GM12878 (cell line): Measurements from ENCODE around the gene ARAP2. TPM values are rescaled to one million over a fixed set of nuclear protein-coding genes. Genes with fewer than 3 reads are reported as not detected.

Experiments
- ATAC-seq: fragments of 200-7000 bp; cut with Tn5 transposase; 3 replicates; pipeline ENCODE4 v1.9.1; 2020; ENCODE audit warnings: mild to moderate bottlenecking, moderate library complexity
- BruUV-seq: library from RNA; stranded (reverse); fragments of 400-500 nt; replicated peaks from 2 replicates; lab custom pipeline; 2021; lab: Mats Ljungman, UMichigan
- CTCF ChIA-PET: fragments of 300-600 bp; sonication (Branson Sonifier 250); formaldehyde crosslinking; extraction: SDS; loops from one replicate; lab custom pipeline; 2021; ENCODE audit warnings: inconsistent platforms; lab: Yijun Ruan, JAX
- POLR2A ChIA-PET: fragments of 350-600 bp; formaldehyde crosslinking; extraction: SDS; loops from one replicate; lab custom pipeline; 2021; ENCODE audit warnings: inconsistent platforms; lab: Charles Lee
- RAD21 ChIA-PET: fragments of 300-600 bp; sonication (Branson Sonifier 250); formaldehyde crosslinking; loops from one replicate; lab custom pipeline; 2023; ENCODE audit warnings: antibody characterized with exemption; ENCODE audit not compliant: unreplicated experiment; lab: Charles Lee
- SMC1A ChIA-PET: fragments of 300-600 bp; sonication (Branson Sonifier 250); formaldehyde crosslinking; loops from one replicate; lab custom pipeline; 2023; ENCODE audit not compliant: unreplicated experiment, uncharacterized antibody; lab: Charles Lee
- DNase-seq: peaks from one replicate; pipeline ENCODE4 v3.0.0-alpha.2; 2011; ENCODE audit warnings: low read depth, low spot score
- FAIRE-seq: peaks from 3 replicates; lab custom pipeline; 2011; peaks lifted over from hg19 to GRCh38; lab: Jason Lieb, UNC
- H2AFZ ChIP-seq: 2 replicates; pipeline ENCODE4 v1.6.0; 2011; ENCODE audit warnings: low read depth, low read length, control low read depth; ENCODE audit not compliant: control insufficient read depth
- H3K27ac ChIP-seq: 2 replicates; pipeline ENCODE4 v1.5.1; 2011; ENCODE audit warnings: control low read depth; ENCODE audit not compliant: control insufficient read depth, insufficient read depth
- H3K27me3 ChIP-seq, 2 experiments: replicated peaks in 1 of 2; 2 replicates each; pipeline versions ENCODE4 v1.6.0 to v1.6.1; 2011; ENCODE audit warnings: low read length in 1 of 2; ENCODE audit not compliant: control insufficient read depth in 2 of 2, insufficient read depth in 2 of 2
- H3K36me3 ChIP-seq, 2 experiments: 2 replicates each; pipeline ENCODE4 v1.5.1; 2011; ENCODE audit warnings: low read length in 1 of 2; ENCODE audit not compliant: control insufficient read depth in 2 of 2, insufficient read depth in 2 of 2
- H3K4me1 ChIP-seq: 2 replicates; pipeline ENCODE4 v1.6.1; 2011; ENCODE audit warnings: mild to moderate bottlenecking, low read length, moderate library complexity, mixed read lengths; ENCODE audit not compliant: control insufficient read depth, insufficient read depth
- H3K4me2 ChIP-seq: 2 replicates; pipeline ENCODE4 v1.6.0; 2011; ENCODE audit warnings: control low read depth; ENCODE audit not compliant: control insufficient read depth, insufficient read depth
- H3K4me3 ChIP-seq: fragments of 200-600 bp; sonication (generic); 2 replicates; pipeline ENCODE4 v1.5.1; 2016
- H3K79me2 ChIP-seq: 2 replicates; pipeline ENCODE4 v1.6.0; 2011; ENCODE audit warnings: low read length; ENCODE audit not compliant: control insufficient read depth, insufficient read depth
- H3K9ac ChIP-seq: 2 replicates; pipeline ENCODE4 v1.8.0; 2011; ENCODE audit warnings: low read length, control low read depth, mixed read lengths; ENCODE audit not compliant: control insufficient read depth, insufficient read depth
- H3K9me3 ChIP-seq: replicated peaks from 3 replicates; pipeline ENCODE4 v1.5.1; 2011; ENCODE audit warnings: mild to moderate bottlenecking, low read length; ENCODE audit not compliant: control insufficient read depth, insufficient read depth
- H4K20me1 ChIP-seq: 2 replicates; pipeline ENCODE4 v1.6.0; 2011; ENCODE audit not compliant: control insufficient read depth, insufficient read depth
- BCL11A ChIP-seq: IDR thresholded peaks from 2 replicates; pipeline ENCODE4 v1.6.1; 2011; ENCODE audit warnings: low read depth, low read length
- CBFB ChIP-seq: IDR thresholded peaks from 2 replicates; pipeline ENCODE4 v1.6.1; 2016; ENCODE audit warnings: antibody characterized with exemption, low read depth
- MYC ChIP-seq: IDR thresholded peaks from 2 replicates; pipeline ENCODE4 v1.6.1; 2011; ENCODE audit warnings: mild to moderate bottlenecking, low read length, moderate library complexity, inconsistent platforms; ENCODE audit not compliant: insufficient read depth, insufficient replicate concordance, insufficient read length, severe bottlenecking
- RCOR1 ChIP-seq: conservative IDR thresholded peaks from 2 replicates; pipeline ENCODE4 v1.6.1; 2012; ENCODE audit warnings: low read depth, low read length, improper control_type of control experiment
- SIN3A ChIP-seq: IDR thresholded peaks from 2 replicates; pipeline ENCODE4 v1.6.1; 2012; ENCODE audit warnings: low read depth, low read length, improper control_type of control experiment
- SMAD5 ChIP-seq: IDR thresholded peaks from 2 replicates; pipeline ENCODE4 v1.6.1; 2016; ENCODE audit warnings: antibody characterized with exemption, low read depth
- WGBS: methylation state at CpG from one replicate; pipeline ENCODE4 v1.1.6; 2016; ENCODE audit warnings: low lambda C conversion rate; ENCODE audit not compliant: insufficient replicate concordance, insufficient coverage; ENCODE audit errors: missing lambda C conversion rate; 5-methylcytosine and 5-hydroxymethylcytosine counted together
- in situ Hi-C: fragments of 300-500 bp; cut with MboI; formaldehyde crosslinking; loops from 9 replicates; pipeline ENCODE4 v1.14.3; 2018; ENCODE audit warnings: mixed read lengths
- intact Hi-C: fragments of 100-400 bp; cut with micrococcal nuclease; formaldehyde crosslinking; loops from one replicate; pipeline ENCODE4 v1.14.2; 2022; ENCODE audit not compliant: unreplicated experiment
- polyA plus RNA-seq, 11 experiments: library from polyadenylated mRNA; depleted of rRNA in 4 of 11; unstranded in 6 of 11; stranded (reverse) in 5 of 11; fragments of >200 nt; fragmentation: Nextera tagmentation in 4 of 11; fragmentation: Illumina TruSeq in 1 of 11; extraction: Ambion mirVana in 4 of 11; extraction: Trizol in 1 of 11; gene quantifications; 1 replicate in 1 of 11; 2 replicates in 10 of 11; pipeline versions ENCODE4 v1.2.1 to v1.2.3, GENCODE V29; 2011 to 2016; ENCODE audit warnings: inconsistent platforms in 2 of 11, missing spikeins in 2 of 11, low read depth in 1 of 11
- total RNA-seq, 4 experiments: library from RNA; depleted of rRNA in 3 of 4; stranded (reverse); fragments of >200 nt in 3 of 4; fragmentation: Illumina TruSeq in 1 of 4; extraction: Trizol in 1 of 4; gene quantifications; 2 replicates each; pipeline versions ENCODE4 v1.2.1 to v1.2.3, GENCODE V29; 2013 to 2021
- TF ChIP-seq, protein P1 (sequence below): IDR thresholded peaks from 2 replicates; pipeline ENCODE4 v1.6.1; 2012; ENCODE audit warnings: low read depth, low read length, improper control_type of control experiment

ARAP2 gene
- total and polyA plus RNA-seq, 10 of the 15 experiments (the other 5 are each of a cell fraction or from before 2014, with no cell fraction given) = 5.4 to 36.1 (median 12.2) TPM

GRCh38 chr4:36056136-36056535 lies 188.2 kb downstream of the ARAP2 start:
- Histone ChIP-seq H2AFZ (no peak overlapping the region), H3K27ac (no peak overlapping the region), H3K4me3 (no peak overlapping the region), H3K9ac (no peak overlapping the region), H4K20me1 (no peaks in the 10 kb centered on the region), H3K79me2 (no peaks in the 10 kb centered on the region), H3K27me3 (no peaks in the 10 kb centered on the region), H3K9me3 (no peaks in the 10 kb centered on the region), H3K4me1 (no peaks in the 10 kb centered on the region), H3K4me2 (no peak overlapping the region), H3K36me3 (no peaks in the 10 kb centered on the region)
- FAIRE-seq (no peak), DNase-seq (no peak), ATAC-seq (no peak)
- ChIA-PET RAD21 (no interaction called here), SMC1A (no interaction called here), CTCF (interaction anchor here (1.3 kb wide), 1 partner anchor 10 kb away, joined by 4 read pairs; no protein-coding TSS in a partner anchor), POLR2A (no interaction called here)
- intact Hi-C loops (no loop called here), in situ Hi-C loops (no loop called here)
- WGBS = 95% methylated on average over 1 of the region's 1 CpG
- no TSS peak for BruUV-seq
- TF ChIP-seq RCOR1 (no peak), CBFB (no peak), MYC (no peak), SMAD5 (no peak), SIN3A (no peak), BCL11A (no peak)
- TF ChIP-seq, protein P1, sequence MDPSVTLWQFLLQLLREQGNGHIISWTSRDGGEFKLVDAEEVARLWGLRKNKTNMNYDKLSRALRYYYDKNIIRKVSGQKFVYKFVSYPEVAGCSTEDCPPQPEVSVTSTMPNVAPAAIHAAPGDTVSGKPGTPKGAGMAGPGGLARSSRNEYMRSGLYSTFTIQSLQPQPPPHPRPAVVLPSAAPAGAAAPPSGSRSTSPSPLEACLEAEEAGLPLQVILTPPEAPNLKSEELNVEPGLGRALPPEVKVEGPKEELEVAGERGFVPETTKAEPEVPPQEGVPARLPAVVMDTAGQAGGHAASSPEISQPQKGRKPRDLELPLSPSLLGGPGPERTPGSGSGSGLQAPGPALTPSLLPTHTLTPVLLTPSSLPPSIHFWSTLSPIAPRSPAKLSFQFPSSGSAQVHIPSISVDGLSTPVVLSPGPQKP = no peak
